BJ (cell line): ENCODE measurements around the gene FIGLA. TPM values are rescaled to one million over a fixed set of nuclear protein-coding genes. Genes with fewer than 3 reads are reported as not detected.

Source experiments
- CTCF ChIA-PET: fragments of 350-600 bp; formaldehyde crosslinking; extraction: SDS; loops from one replicate; lab custom pipeline; 2021; ENCODE audit warnings: antibody characterized with exemption, inconsistent platforms; lab: Yijun Ruan, JAX
- POLR2A ChIA-PET: fragments of 300-600 bp; sonication (Branson Sonifier 250); formaldehyde crosslinking; extraction: SDS; loops from one replicate; lab custom pipeline; 2021; ENCODE audit warnings: antibody characterized with exemption; lab: Charles Lee
- DNase-seq: peaks from one replicate; pipeline ENCODE4 v3.0.0-alpha.2; 2011; ENCODE audit warnings: low read depth
- H3K27me3 ChIP-seq: 2 replicates; pipeline ENCODE4 v1.6.0; 2011; ENCODE audit warnings: low read length; ENCODE audit not compliant: control insufficient read depth, insufficient read depth
- H3K36me3 ChIP-seq: 2 replicates; pipeline ENCODE4 v1.5.1; 2011; ENCODE audit warnings: low read length; ENCODE audit not compliant: control insufficient read depth, insufficient read depth
- H3K4me3 ChIP-seq: 2 replicates; pipeline ENCODE4 v1.5.1; 2011; ENCODE audit warnings: low read depth, mild to moderate bottlenecking, control low read depth, low read length
- polyA plus RNA-seq: library from polyadenylated mRNA; depleted of rRNA; stranded (reverse); fragments of >200 nt; gene quantifications from 2 replicates; pipeline ENCODE4 v1.2.3, GENCODE V29; 2011
- TF ChIP-seq, protein P1 (sequence below): IDR thresholded peaks from 2 replicates; pipeline ENCODE4 v1.5.1; 2011; ENCODE audit warnings: low read depth, mild to moderate bottlenecking, control low read depth, inconsistent platforms, low read length, moderate library complexity; ENCODE audit not compliant: insufficient read depth

Gene FIGLA
- polyA plus RNA-seq, 1 experiment = not detected

GRCh38 chr2:70822843-70823242 is 32.4 kb upstream of the FIGLA start:
- no peak for DNase-seq
- CTCF ChIA-PET = no interaction called here
- TF ChIP-seq, protein P1, sequence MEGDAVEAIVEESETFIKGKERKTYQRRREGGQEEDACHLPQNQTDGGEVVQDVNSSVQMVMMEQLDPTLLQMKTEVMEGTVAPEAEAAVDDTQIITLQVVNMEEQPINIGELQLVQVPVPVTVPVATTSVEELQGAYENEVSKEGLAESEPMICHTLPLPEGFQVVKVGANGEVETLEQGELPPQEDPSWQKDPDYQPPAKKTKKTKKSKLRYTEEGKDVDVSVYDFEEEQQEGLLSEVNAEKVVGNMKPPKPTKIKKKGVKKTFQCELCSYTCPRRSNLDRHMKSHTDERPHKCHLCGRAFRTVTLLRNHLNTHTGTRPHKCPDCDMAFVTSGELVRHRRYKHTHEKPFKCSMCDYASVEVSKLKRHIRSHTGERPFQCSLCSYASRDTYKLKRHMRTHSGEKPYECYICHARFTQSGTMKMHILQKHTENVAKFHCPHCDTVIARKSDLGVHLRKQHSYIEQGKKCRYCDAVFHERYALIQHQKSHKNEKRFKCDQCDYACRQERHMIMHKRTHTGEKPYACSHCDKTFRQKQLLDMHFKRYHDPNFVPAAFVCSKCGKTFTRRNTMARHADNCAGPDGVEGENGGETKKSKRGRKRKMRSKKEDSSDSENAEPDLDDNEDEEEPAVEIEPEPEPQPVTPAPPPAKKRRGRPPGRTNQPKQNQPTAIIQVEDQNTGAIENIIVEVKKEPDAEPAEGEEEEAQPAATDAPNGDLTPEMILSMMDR = no peak
- POLR2A ChIA-PET = no interaction called here
- no peak overlapping the region for H3K4me3 ChIP-seq
- no peaks in the 10 kb centered on the region for H3K36me3 ChIP-seq
- H3K27me3 ChIP-seq = peaks cover 6% of the 10 kb centered on the region

DNA sequence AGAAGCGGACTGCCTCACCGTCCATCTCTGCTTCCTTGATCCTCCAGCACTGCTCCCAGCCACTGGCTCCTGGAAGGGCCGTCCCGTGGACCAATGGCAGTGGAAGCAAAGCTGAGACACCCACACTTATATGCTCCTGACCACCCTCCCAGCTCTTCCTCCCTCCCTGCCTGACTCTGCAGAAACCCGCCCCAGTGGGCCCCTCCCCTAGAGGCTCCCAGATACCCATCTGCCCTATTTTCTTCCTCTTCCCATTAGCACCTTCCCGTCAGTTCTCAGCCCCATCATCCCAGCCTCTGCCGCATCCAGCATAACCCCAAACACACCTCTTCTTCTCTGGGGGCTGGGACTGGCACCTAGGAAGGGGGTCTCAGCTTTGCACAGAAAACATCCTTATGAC is 30.1 kb upstream of the FIGLA start, which contains the start of gene CLEC4F:
Gene CLEC4F (minus strand): TSS at position 101 of the 400 bp plus-strand sequence. CDS start 76 bp downstream, at position 25.
- no peak for DNase-seq
- ChIA-PET CTCF (no interaction called here), POLR2A (no interaction called here)
- Histone ChIP-seq H3K4me3 (no peak within 1 kb of the TSS), H3K36me3 (no peaks in the 10 kb centered on the region), H3K27me3 (peaks cover 15% of the 10 kb centered on the region)
- TF ChIP-seq, protein P1 = no peak

DNA sequence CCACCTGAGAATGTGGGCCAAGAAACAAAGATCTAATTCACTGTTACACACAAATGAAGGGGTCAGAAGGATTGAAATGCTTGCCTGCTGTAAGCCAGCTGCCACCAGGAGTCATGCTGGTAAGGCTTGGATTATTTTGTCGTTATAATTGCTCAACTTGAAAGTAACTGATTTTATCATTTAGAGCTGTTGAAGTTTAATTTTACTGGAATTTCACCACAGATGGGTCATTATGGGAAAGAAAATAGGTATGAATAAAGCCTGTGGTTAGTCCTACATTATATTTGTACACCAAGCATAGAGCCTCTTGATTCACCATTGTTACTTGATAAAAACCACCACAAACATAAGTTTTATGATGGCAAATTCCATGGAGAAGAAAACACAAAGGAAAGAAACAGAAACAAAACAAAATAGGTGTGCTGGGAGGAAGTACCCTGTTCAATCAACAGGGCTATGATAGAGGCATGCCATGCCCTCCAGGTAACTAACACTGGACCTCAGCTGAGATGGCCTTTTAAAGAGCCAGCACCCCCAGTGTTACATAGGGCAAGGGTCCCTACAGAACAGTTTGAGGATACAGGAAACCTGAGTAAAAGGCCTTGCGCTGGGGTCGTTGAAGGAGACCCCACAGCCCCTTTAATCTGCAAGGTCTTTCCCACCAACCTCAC is 27.0 kb upstream of the FIGLA start:
- Histone ChIP-seq H3K27me3 (peaks cover 13% of the 10 kb centered on the region), H3K36me3 (no peaks in the 10 kb centered on the region), H3K4me3 (no peak overlapping the region)
- TF ChIP-seq, protein P1 = no peak
- DNase-seq = no peak
- CTCF ChIA-PET = no interaction called here
- POLR2A ChIA-PET = no interaction called here

GRCh38 chr2:70816726-70817125 is 26.3 kb upstream of the FIGLA start:
- Histone ChIP-seq H3K4me3 (no peak overlapping the region), H3K27me3 (peaks cover 13% of the 10 kb centered on the region), H3K36me3 (no peaks in the 10 kb centered on the region)
- TF ChIP-seq, protein P1 = no peak
- CTCF ChIA-PET = no interaction called here
- DNase-seq = no peak
- POLR2A ChIA-PET = no interaction called here

- Histone ChIP-seq H3K36me3 (no peaks in the 10 kb centered on the region), H3K4me3 (no peak overlapping the region), H3K27me3 (0 out of 2 replicates have a peak, but pooled peaks cover 3% of the 10 kb centered on the region)
- ChIA-PET CTCF (no interaction called here), POLR2A (no interaction called here)
- TF ChIP-seq, protein P1 = no peak
- DNase-seq = no peak
Observed at GRCh38 chr2:70808983-70809958, 18.8 kb upstream of the FIGLA start.
